MM.1S (cell line): ENCODE results near the gene TIAM1.

Experiments used
- CTCF ChIP-seq: fragments of 300-600 bp; sonication (generic); IDR thresholded peaks from 2 replicates; pipeline ENCODE4 v1.5.1; 2016; ENCODE audit warnings: antibody characterized with exemption, low read length, mixed read lengths
- EZH2 ChIP-seq: fragments of 300-600 bp; sonication (generic); optimal IDR thresholded peaks from 2 replicates; pipeline ENCODE3; 2017; ENCODE audit warnings: low read depth, mild to moderate bottlenecking, antibody characterized with exemption, low read length, mixed read lengths
- EZH2phosphoT487 ChIP-seq: fragments of 300-600 bp; sonication (generic); IDR thresholded peaks from 2 replicates; pipeline ENCODE4 v1.6.1; 2018; ENCODE audit warnings: antibody characterized with exemption, low read length

- TF ChIP-seq CTCF (no peak), EZH2 (no peak), EZH2phosphoT487 (no peak)
Measured at GRCh38 chr21:31310750-31311149, 33.3 kb downstream of the TIAM1 start.
